ENCODE results near the gene GNMT. TPM values are rescaled to one million over a fixed set of nuclear protein-coding genes. Genes with fewer than 3 reads are reported as not detected.

The GNMT gene
- total and polyA plus RNA-seq, 4 donors: 1.0 to 4.5 (median 2.2) TPM

DNA sequence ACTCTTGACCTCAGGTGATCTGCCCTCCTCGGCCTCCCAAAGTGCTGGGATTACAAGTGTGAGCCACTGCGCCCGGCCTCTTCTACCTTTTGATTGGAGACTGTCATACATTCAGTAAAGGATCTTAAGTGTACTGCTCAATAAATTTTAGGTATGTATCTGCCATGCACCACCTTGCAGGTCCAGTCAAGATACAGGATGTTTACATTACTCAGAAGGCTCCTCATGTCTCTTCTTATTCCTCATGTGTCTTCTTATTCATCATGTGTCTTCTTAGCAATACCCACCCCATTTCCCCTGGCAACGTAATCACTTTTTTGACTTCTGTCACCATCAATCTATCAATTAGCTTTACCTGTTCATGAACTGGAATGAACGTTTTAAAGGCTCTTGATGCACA is 45.3 kb downstream of the GNMT start:
- ATAC-seq (ENCODE audit: insufficient read depth, low FRiP score) (no peak), DNase-seq (no peak)
- Histone ChIP-seq H3K27me3 (ENCODE audit: control insufficient read depth in 3 of 3, insufficient read depth in 3 of 3, low read length in 2 of 3) (no peaks in the 10 kb centered on the region), H3K36me3 (ENCODE audit: control insufficient read depth in 4 of 4, insufficient read depth in 4 of 4, low read length in 4 of 4) (peaks cover 4 to 28% (median 25%) of the 10 kb centered on the region in 4 donors), H3K4me1 (ENCODE audit: control insufficient read depth in 5 of 5, insufficient read depth in 5 of 5, low read length in 5 of 5) (no peaks in the 10 kb centered on the region), H3K4me3 (no peak overlapping the region), H3K27ac (ENCODE audit: low read depth in 1 of 2, low read length in 1 of 2) (no peak overlapping the region), H3K9me3 (ENCODE audit: control insufficient read depth in 4 of 4, insufficient read depth in 3 of 4, low read length in 3 of 4) (no peaks in the 10 kb centered on the region), H3K9ac (ENCODE audit: insufficient read depth in 1 of 2, low read length in 2 of 2) (no peak overlapping the region)
- WGBS, 2 donors: 92 to 97% methylated on average over 5 of the region's 5 CpGs
- TF ChIP-seq, protein P1, sequence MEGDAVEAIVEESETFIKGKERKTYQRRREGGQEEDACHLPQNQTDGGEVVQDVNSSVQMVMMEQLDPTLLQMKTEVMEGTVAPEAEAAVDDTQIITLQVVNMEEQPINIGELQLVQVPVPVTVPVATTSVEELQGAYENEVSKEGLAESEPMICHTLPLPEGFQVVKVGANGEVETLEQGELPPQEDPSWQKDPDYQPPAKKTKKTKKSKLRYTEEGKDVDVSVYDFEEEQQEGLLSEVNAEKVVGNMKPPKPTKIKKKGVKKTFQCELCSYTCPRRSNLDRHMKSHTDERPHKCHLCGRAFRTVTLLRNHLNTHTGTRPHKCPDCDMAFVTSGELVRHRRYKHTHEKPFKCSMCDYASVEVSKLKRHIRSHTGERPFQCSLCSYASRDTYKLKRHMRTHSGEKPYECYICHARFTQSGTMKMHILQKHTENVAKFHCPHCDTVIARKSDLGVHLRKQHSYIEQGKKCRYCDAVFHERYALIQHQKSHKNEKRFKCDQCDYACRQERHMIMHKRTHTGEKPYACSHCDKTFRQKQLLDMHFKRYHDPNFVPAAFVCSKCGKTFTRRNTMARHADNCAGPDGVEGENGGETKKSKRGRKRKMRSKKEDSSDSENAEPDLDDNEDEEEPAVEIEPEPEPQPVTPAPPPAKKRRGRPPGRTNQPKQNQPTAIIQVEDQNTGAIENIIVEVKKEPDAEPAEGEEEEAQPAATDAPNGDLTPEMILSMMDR (IDR thresholded peaks at IDR 0.05; ENCODE audit: control extremely low read depth, extremely low read depth): no peak

- no peaks in the 10 kb centered on the region for H3K4me1 ChIP-seq (ENCODE audit: control insufficient read depth in 5 of 5, insufficient read depth in 5 of 5, low read length in 5 of 5)
- ATAC-seq (ENCODE audit: insufficient read depth, low FRiP score) (no peak), DNase-seq (no peak)
- no peak overlapping the region for H3K27ac ChIP-seq (ENCODE audit: low read depth in 1 of 2, low read length in 1 of 2)
- H3K9me3 ChIP-seq (ENCODE audit: control insufficient read depth in 4 of 4, insufficient read depth in 3 of 4, low read length in 3 of 4): no peaks in the 10 kb centered on the region
- no peak overlapping the region for H3K9ac ChIP-seq (ENCODE audit: insufficient read depth in 1 of 2, low read length in 2 of 2)
- peaks cover 8 to 32% (median 29%) of the 10 kb centered on the region in 4 donors for H3K36me3 ChIP-seq (ENCODE audit: control insufficient read depth in 4 of 4, insufficient read depth in 4 of 4, low read length in 4 of 4)
- WGBS, 2 donors: 96 to 97% methylated on average over 11 of the region's 11 CpGs
- no peak overlapping the region for H3K4me3 ChIP-seq
- no peaks in the 10 kb centered on the region for H3K27me3 ChIP-seq (ENCODE audit: control insufficient read depth in 3 of 3, insufficient read depth in 3 of 3, low read length in 2 of 3)
- TF ChIP-seq, protein P1 (IDR thresholded peaks at IDR 0.05; ENCODE audit: control extremely low read depth, extremely low read depth): no peak
These were observed 45.7 kb downstream of the GNMT start for GRCh38 chr6:43006251-43006650.

- Histone ChIP-seq H3K36me3 (ENCODE audit: control insufficient read depth in 4 of 4, insufficient read depth in 4 of 4, low read length in 4 of 4) (peaks cover 10 to 32% (median 31%) of the 10 kb centered on the region in 4 donors), H3K27me3 (ENCODE audit: control insufficient read depth in 3 of 3, insufficient read depth in 3 of 3, low read length in 2 of 3) (no peaks in the 10 kb centered on the region), H3K27ac (ENCODE audit: low read depth in 1 of 2, low read length in 1 of 2) (no peak overlapping the region), H3K4me1 (ENCODE audit: control insufficient read depth in 5 of 5, insufficient read depth in 5 of 5, low read length in 5 of 5) (no peaks in the 10 kb centered on the region), H3K9ac (ENCODE audit: insufficient read depth in 1 of 2, low read length in 2 of 2) (no peak overlapping the region), H3K4me3 (no peak overlapping the region), H3K9me3 (ENCODE audit: control insufficient read depth in 4 of 4, insufficient read depth in 3 of 4, low read length in 3 of 4) (no peaks in the 10 kb centered on the region)
- WGBS, 2 donors: 93 to 95% methylated on average over 9 of the region's 9 CpGs
- DNase-seq: no peak
- TF ChIP-seq, protein P1 (IDR thresholded peaks at IDR 0.05; ENCODE audit: control extremely low read depth, extremely low read depth): no peak
- ATAC-seq (ENCODE audit: insufficient read depth, low FRiP score): no peak
These were observed 46.6 kb downstream of the GNMT start for GRCh38 chr6:43007126-43007525.

GRCh38 chr6:43009124-43009523 is 48.6 kb downstream of the GNMT start:
- DNase-seq: peak; percentile 25 to 53 (median 47)
- no peaks in the 10 kb centered on the region for H3K9me3 ChIP-seq (ENCODE audit: control insufficient read depth in 4 of 4, insufficient read depth in 3 of 4, low read length in 3 of 4)
- H3K27me3 ChIP-seq (ENCODE audit: control insufficient read depth in 3 of 3, insufficient read depth in 3 of 3, low read length in 2 of 3): no peaks in the 10 kb centered on the region
- H3K4me1 ChIP-seq (ENCODE audit: control insufficient read depth in 5 of 5, insufficient read depth in 5 of 5, low read length in 5 of 5): peaks cover 0 to 11% (median 8%) of the 10 kb centered on the region in 5 donors
- H3K9ac ChIP-seq (ENCODE audit: insufficient read depth in 1 of 2, low read length in 2 of 2): no peak overlapping the region
- ATAC-seq (ENCODE audit: insufficient read depth, low FRiP score): no peak
- H3K36me3 ChIP-seq (ENCODE audit: control insufficient read depth in 4 of 4, insufficient read depth in 4 of 4, low read length in 4 of 4): peaks cover 10 to 33% (median 29%) of the 10 kb centered on the region in 4 donors
- H3K27ac ChIP-seq (ENCODE audit: low read depth in 1 of 2, low read length in 1 of 2): no peak overlapping the region
- TF ChIP-seq, protein P1 (IDR thresholded peaks at IDR 0.05; ENCODE audit: control extremely low read depth, extremely low read depth): no peak
- no peak overlapping the region for H3K4me3 ChIP-seq
- 68 to 81% methylated on average over 6 of the region's 6 CpGs for WGBS, 2 donors
